Colonic mucosa (tissue), 4 donors: ENCODE data around the gene ARNT2. TPM values are rescaled to one million over a fixed set of nuclear protein-coding genes. Genes with fewer than 3 reads are reported as not detected.

ENCODE experiments used
- DNase-seq: peaks from one replicate; pipeline ENCODE4 v3.0.0-alpha.2; 2020
- H3K27ac ChIP-seq: fragments of 200-600 bp; one replicate; pipeline ENCODE4 v1.8.0; 2021
- H3K27me3 ChIP-seq: fragments of 200-600 bp; one replicate; pipeline ENCODE4 v1.8.0; 2021
- H3K36me3 ChIP-seq: fragments of 200-600 bp; one replicate; pipeline ENCODE4 v1.8.0; 2021
- H3K4me1 ChIP-seq: fragments of 200-600 bp; one replicate; pipeline ENCODE4 v1.8.0; 2021; ENCODE audit warnings: mild to moderate bottlenecking
- H3K4me3 ChIP-seq: fragments of 200-600 bp; one replicate; pipeline ENCODE4 v1.8.0; 2021
- H3K9ac ChIP-seq, 2 donors: one replicate each; pipeline ENCODE4 v1.7.0; 2013; ENCODE audit warnings: control low read depth in 2 of 2, low read depth in 2 of 2, low read length in 2 of 2
- H3K9me3 ChIP-seq: fragments of 200-600 bp; one replicate; pipeline ENCODE4 v1.8.0; 2021
- CTCF ChIP-seq: fragments of 200-600 bp; IDR thresholded peaks from one replicate; pipeline ENCODE4 v1.8.0; 2022; ENCODE audit warnings: antibody characterized with exemption, mild to moderate bottlenecking
- intact Hi-C: fragments of 100-400 bp; cut with DNase I; formaldehyde crosslinking; loops from one replicate; pipeline ENCODE4 v1.14.1; 2022
- total RNA-seq, 2 donors: library from RNA; stranded (reverse); fragmentation: NEBNext Ultra II Directional in 1 of 2; extraction: Animal tissue kit (Norgen Biotek cat#: 25700) in 1 of 2; gene quantifications; one replicate each; pipeline ENCODE4 v1.2.1, GENCODE V29; 2021
- donor health status: healthy.
- donor health status: DM: no; HTN: no; CAD: no.
- donor health status: DM: no; HTN: no; CAD: no.

The ARNT2 gene
- total RNA-seq, 2 donors from 2014 or later, result 1.6 to 2.7 TPM

- Histone ChIP-seq H3K27ac (no peak overlapping the region), H3K4me3 (no peak overlapping the region), H3K4me1 (no peaks in the 10 kb centered on the region), H3K27me3 (no peaks in the 10 kb centered on the region), H3K9me3 (no peaks in the 10 kb centered on the region), H3K36me3 (no peaks in the 10 kb centered on the region), H3K9ac (no peak overlapping the region)
- intact Hi-C loops, result no loop called here
- DNase-seq, result no peak
- no peak for TF ChIP-seq CTCF
Measured at GRCh38 chr15:80483725-80484161, 79.6 kb downstream of the ARNT2 start.

- no peak overlapping the region for H3K9ac ChIP-seq
- no peak overlapping the region for H3K27ac ChIP-seq
- H3K27me3 ChIP-seq, result no peaks in the 10 kb centered on the region
- intact Hi-C loops, result no loop called here
- H3K4me3 ChIP-seq, result no peak overlapping the region
- no peaks in the 10 kb centered on the region for H3K9me3 ChIP-seq
- DNase-seq, result no peak
- H3K4me1 ChIP-seq, result no peaks in the 10 kb centered on the region
- no peaks in the 10 kb centered on the region for H3K36me3 ChIP-seq
- TF ChIP-seq CTCF, result no peak
Measured at GRCh38 chr15:80484333-80484864, 80.2 kb downstream of the ARNT2 start.

GRCh38 chr15:80485370-80486164 lies 81.4 kb downstream of the ARNT2 start:
- Histone ChIP-seq H3K9me3 (no peaks in the 10 kb centered on the region), H3K27ac (no peak overlapping the region), H3K4me3 (no peak overlapping the region), H3K36me3 (no peaks in the 10 kb centered on the region), H3K9ac (no peak overlapping the region), H3K27me3 (no peaks in the 10 kb centered on the region), H3K4me1 (no peaks in the 10 kb centered on the region)
- intact Hi-C loops, result no loop called here
- TF ChIP-seq CTCF, result no peak
- no peak for DNase-seq

GRCh38 chr15:80487839-80488390 lies 83.7 kb downstream of the ARNT2 start:
- no peaks in the 10 kb centered on the region for H3K36me3 ChIP-seq
- intact Hi-C loops, result no loop called here
- no peaks in the 10 kb centered on the region for H3K27me3 ChIP-seq
- no peaks in the 10 kb centered on the region for H3K4me1 ChIP-seq
- no peak overlapping the region for H3K27ac ChIP-seq
- H3K9me3 ChIP-seq, result no peaks in the 10 kb centered on the region
- no peak for TF ChIP-seq CTCF
- no peak overlapping the region for H3K4me3 ChIP-seq
- no peak for DNase-seq
- no peak overlapping the region for H3K9ac ChIP-seq

GRCh38 chr15:80489030-80489594 lies 84.9 kb downstream of the ARNT2 start:
- Histone ChIP-seq H3K27ac (no peak overlapping the region), H3K4me1 (no peaks in the 10 kb centered on the region), H3K9me3 (no peaks in the 10 kb centered on the region), H3K27me3 (no peaks in the 10 kb centered on the region), H3K36me3 (no peaks in the 10 kb centered on the region), H3K9ac (no peak overlapping the region), H3K4me3 (no peak overlapping the region)
- TF ChIP-seq CTCF, result no peak
- no peak for DNase-seq
- intact Hi-C loops, result no loop called here
